Measurements from ENCODE around the gene KRTAP9-1.
"Not testable (repeated sequence)": the region's sequence is repeated elsewhere in the genome, so short reads cannot be mapped to it uniquely, and the experiment has no call there.

The KRTAP9-1 gene

DNA sequence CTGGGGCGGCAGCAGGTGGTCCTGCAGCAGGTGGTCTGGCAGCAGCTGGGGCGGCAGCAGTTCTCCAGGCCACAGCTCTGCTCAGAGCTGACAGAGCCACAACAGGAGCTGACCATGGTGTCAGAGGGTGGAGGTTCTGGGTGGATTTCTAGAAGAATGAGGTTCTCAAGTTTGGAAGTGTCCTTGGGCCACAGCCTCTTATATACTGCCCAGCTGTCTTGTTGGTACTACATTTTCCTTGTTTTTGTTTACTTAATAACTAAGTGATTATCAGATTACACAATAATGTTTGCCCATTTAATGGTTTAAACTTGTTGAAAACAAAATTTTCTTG, 40.1 kb upstream of the KRTAP9-1 start, which contains the start of gene KRTAP4-5:
Gene KRTAP4-5, minus strand, starts transcription at position 174 of the 334 bp plus-strand sequence. Its CDS starts 58 bp downstream, at position 116.
- no peak for DNase-seq (ENCODE audit: low spot score)
- TF ChIP-seq, protein P1, sequence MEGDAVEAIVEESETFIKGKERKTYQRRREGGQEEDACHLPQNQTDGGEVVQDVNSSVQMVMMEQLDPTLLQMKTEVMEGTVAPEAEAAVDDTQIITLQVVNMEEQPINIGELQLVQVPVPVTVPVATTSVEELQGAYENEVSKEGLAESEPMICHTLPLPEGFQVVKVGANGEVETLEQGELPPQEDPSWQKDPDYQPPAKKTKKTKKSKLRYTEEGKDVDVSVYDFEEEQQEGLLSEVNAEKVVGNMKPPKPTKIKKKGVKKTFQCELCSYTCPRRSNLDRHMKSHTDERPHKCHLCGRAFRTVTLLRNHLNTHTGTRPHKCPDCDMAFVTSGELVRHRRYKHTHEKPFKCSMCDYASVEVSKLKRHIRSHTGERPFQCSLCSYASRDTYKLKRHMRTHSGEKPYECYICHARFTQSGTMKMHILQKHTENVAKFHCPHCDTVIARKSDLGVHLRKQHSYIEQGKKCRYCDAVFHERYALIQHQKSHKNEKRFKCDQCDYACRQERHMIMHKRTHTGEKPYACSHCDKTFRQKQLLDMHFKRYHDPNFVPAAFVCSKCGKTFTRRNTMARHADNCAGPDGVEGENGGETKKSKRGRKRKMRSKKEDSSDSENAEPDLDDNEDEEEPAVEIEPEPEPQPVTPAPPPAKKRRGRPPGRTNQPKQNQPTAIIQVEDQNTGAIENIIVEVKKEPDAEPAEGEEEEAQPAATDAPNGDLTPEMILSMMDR (IDR thresholded peaks at IDR 0.05; ENCODE audit: extremely low read depth, insufficient read depth, missing control alignments), result no peak
- in situ Hi-C loops (cut with MboI; ENCODE audit: low pct_unique_long_range_greater_than_20kb, low sequenced_read_pairs, unreplicated experiment), result no loop called here

DNA sequence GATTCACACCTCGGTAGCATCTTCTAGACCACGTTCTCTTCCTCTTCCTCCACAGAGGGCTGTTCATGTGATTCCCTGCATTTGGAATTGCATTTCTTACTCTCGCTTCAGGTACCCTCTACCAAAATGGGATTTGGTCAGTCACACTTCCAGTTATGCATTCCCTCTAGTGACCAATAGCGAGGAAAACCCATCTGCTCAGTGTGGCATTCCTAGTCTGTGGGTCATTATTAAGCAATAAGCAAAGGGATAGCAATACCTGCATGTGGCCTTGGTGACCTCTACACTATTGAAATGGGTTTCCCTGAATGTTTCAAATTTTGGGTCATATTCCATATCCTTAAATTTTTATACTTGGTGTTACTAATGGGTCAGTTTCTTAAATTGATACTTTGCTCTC, 39.7 kb upstream of the KRTAP9-1 start:
- in situ Hi-C loops (cut with MboI; ENCODE audit: low pct_unique_long_range_greater_than_20kb, low sequenced_read_pairs, unreplicated experiment), result no loop called here
- DNase-seq (ENCODE audit: low spot score), result no peak
- TF ChIP-seq, protein P1 (IDR thresholded peaks at IDR 0.05; ENCODE audit: extremely low read depth, insufficient read depth, missing control alignments), result no peak

- TF ChIP-seq, protein P1 (IDR thresholded peaks at IDR 0.05; ENCODE audit: extremely low read depth, insufficient read depth, missing control alignments), result no peak
- in situ Hi-C loops (cut with MboI; ENCODE audit: low pct_unique_long_range_greater_than_20kb, low sequenced_read_pairs, unreplicated experiment), result no loop called here
- no peak for DNase-seq (ENCODE audit: low spot score)
Measured at GRCh38 chr17:41151525-41151924, 38.2 kb upstream of the KRTAP9-1 start.

- TF ChIP-seq, protein P1 (IDR thresholded peaks at IDR 0.05; ENCODE audit: extremely low read depth, insufficient read depth, missing control alignments), result no peak
- in situ Hi-C loops (cut with MboI; ENCODE audit: low pct_unique_long_range_greater_than_20kb, low sequenced_read_pairs, unreplicated experiment), result no loop called here
- no peak for DNase-seq (ENCODE audit: low spot score)
Measured at GRCh38 chr17:41153856-41154255, 35.8 kb upstream of the KRTAP9-1 start.

GRCh38 chr17:41160190-41160589, 29.5 kb upstream of the KRTAP9-1 start:
- DNase-seq (ENCODE audit: low spot score); in situ Hi-C loops (cut with MboI; ENCODE audit: low pct_unique_long_range_greater_than_20kb, low sequenced_read_pairs, unreplicated experiment): not testable (repeated sequence)

DNA sequence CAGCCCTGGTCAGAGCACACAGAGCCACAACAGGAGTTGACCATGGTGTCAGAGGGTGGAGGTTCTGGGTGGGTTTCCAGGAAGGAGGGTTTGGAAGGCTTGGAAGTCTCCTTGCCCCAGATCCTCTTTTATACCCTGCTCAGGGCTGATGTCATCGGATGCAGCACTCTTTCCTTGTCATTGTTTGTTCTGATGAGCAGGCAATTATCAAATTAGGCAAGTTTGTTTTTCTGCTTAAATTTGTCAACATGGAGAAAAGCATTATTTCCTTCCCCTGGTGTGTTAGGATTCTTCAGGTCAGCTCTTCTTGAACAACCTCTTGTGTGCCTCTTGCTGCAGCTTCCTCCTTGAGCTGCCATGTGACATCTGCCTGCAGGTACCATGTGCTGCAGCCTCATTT, 29.0 kb upstream of the KRTAP9-1 start, which contains the start of gene KRTAP4-4:
Gene KRTAP4-4, minus strand, starts transcription at position 101 of the 400 bp plus-strand sequence. Its CDS starts 57 bp downstream, at position 44.
- TF ChIP-seq, protein P1 (IDR thresholded peaks at IDR 0.05; ENCODE audit: extremely low read depth, insufficient read depth, missing control alignments), result no peak
- in situ Hi-C loops (cut with MboI; ENCODE audit: low pct_unique_long_range_greater_than_20kb, low sequenced_read_pairs, unreplicated experiment), result no loop called here
- DNase-seq (ENCODE audit: low spot score), result no peak

GRCh38 chr17:41163828-41164227, 25.9 kb upstream of the KRTAP9-1 start:
- DNase-seq (ENCODE audit: low spot score), result no peak
- in situ Hi-C loops (cut with MboI; ENCODE audit: low pct_unique_long_range_greater_than_20kb, low sequenced_read_pairs, unreplicated experiment), result no loop called here
- TF ChIP-seq, protein P1 (IDR thresholded peaks at IDR 0.05; ENCODE audit: extremely low read depth, insufficient read depth, missing control alignments), result no peak
